Uterus (tissue), 4 donors: ENCODE measurements around the gene GNPDA2. TPM values are rescaled to one million over a fixed set of nuclear protein-coding genes. Genes with fewer than 3 reads are reported as not detected.

Experiments
- DNase-seq, 2 donors: peaks; one replicate each; pipeline ENCODE4 v3.0.0-alpha.2; 2019 to 2020
- H3K27ac ChIP-seq, 2 donors: fragments of 200-600 bp; sonication (generic); 1 replicate in 1 of 2; 2 replicates in 1 of 2; pipeline ENCODE4 v1.5.1; 2016 to 2018
- H3K27me3 ChIP-seq, 2 donors: fragments of 200-600 bp; sonication (generic); one replicate each; pipeline ENCODE4 v1.5.1; 2018 to 2019; ENCODE audit warnings: control low read depth in 1 of 2
- H3K36me3 ChIP-seq, 2 donors: fragments of 200-600 bp; sonication (generic); one replicate each; pipeline ENCODE4 v1.5.1; 2019; ENCODE audit warnings: control low read depth in 1 of 2
- H3K4me1 ChIP-seq, 2 donors: fragments of 200-600 bp; sonication (generic); one replicate each; pipeline ENCODE4 v1.5.1; 2018 to 2019; ENCODE audit warnings: control low read depth in 1 of 2
- H3K4me3 ChIP-seq, 2 donors: fragments of 200-600 bp; sonication (generic); 1 replicate in 1 of 2; 2 replicates in 1 of 2; pipeline ENCODE4 v1.5.1; 2018 to 2019; ENCODE audit warnings: mild to moderate bottlenecking in 1 of 2
- H3K9me3 ChIP-seq, 2 donors: fragments of 200-600 bp; sonication (generic); one replicate each; pipeline ENCODE4 v1.5.1; 2019; ENCODE audit warnings: control low read depth in 1 of 2
- CTCF ChIP-seq, 4 experiments: fragments of 200-600 bp in 2 of 4; fragments of 450-650 bp in 2 of 4; sonication (generic) in 2 of 4; IDR thresholded peaks; one replicate each; pipeline ENCODE4 v1.5.1; 2016 to 2019; ENCODE audit warnings: antibody characterized with exemption in 4 of 4, mild to moderate bottlenecking in 2 of 4, moderate library complexity in 1 of 4
- POLR2A ChIP-seq, 2 donors: fragments of 450-650 bp; IDR thresholded peaks; one replicate each; pipeline ENCODE4 v1.6.1; 2016; ENCODE audit warnings: antibody characterized with exemption in 2 of 2, mild to moderate bottlenecking in 1 of 2, moderate library complexity in 1 of 2
- intact Hi-C: fragments of 100-400 bp; cut with DNase I; formaldehyde crosslinking; loops from one replicate; pipeline ENCODE4 v1.15.1; 2023; ENCODE audit warnings: low total_unique reads
- total RNA-seq, 4 donors: library from RNA; depleted of rRNA in 3 of 4; stranded (reverse); fragments of >200 nt in 3 of 4; gene quantifications; one replicate each; pipeline versions ENCODE4 v1.1.0 to v1.2.4, GENCODE V29; 2014 to 2023
- donor health status: DM: yes; HTN: yes; CAD: no.

The GNPDA2 gene
- total RNA-seq, 4 donors from 2014 or later = 5.9 to 53.6 (median 22.5) TPM

GRCh38 chr4:44700427-44700826 is 25.9 kb downstream of the GNPDA2 start:
- intact Hi-C loops = no loop called here
- H3K27ac ChIP-seq = no peak overlapping the region
- no peaks in the 10 kb centered on the region for H3K36me3 ChIP-seq
- TF ChIP-seq CTCF (IDR thresholded peaks at IDR 0.05) (no peak), POLR2A (IDR thresholded peaks at IDR 0.05) (no peak)
- no peaks in the 10 kb centered on the region for H3K27me3 ChIP-seq
- H3K4me3 ChIP-seq = no peak overlapping the region
- H3K4me1 ChIP-seq = no peaks in the 10 kb centered on the region
- DNase-seq = no peak
- no peaks in the 10 kb centered on the region for H3K9me3 ChIP-seq

GRCh38 chr4:44684648-44685047 is 41.7 kb downstream of the GNPDA2 start:
- intact Hi-C loops = no loop called here
- no peaks in the 10 kb centered on the region for H3K36me3 ChIP-seq

GRCh38 chr4:44679060-44679459 is 47.3 kb downstream of the GNPDA2 start:
- H3K4me3 ChIP-seq = peak overlapping the region; percentile 48 to 73
- H3K4me1 ChIP-seq = peaks cover 0 to 5% of the 10 kb centered on the region in 2 donors
- peak overlapping the region; percentile 83 to 84 for H3K27ac ChIP-seq
- intact Hi-C loops = no loop called here
- H3K36me3 ChIP-seq = no peaks in the 10 kb centered on the region
- no peak for DNase-seq
- TF ChIP-seq POLR2A (IDR thresholded peaks at IDR 0.05) = no peak
- no peaks in the 10 kb centered on the region for H3K27me3 ChIP-seq
- no peaks in the 10 kb centered on the region for H3K9me3 ChIP-seq

More at GRCh38 chr4:44684648-44685047, 41.7 kb downstream of the GNPDA2 start:
- Histone ChIP-seq H3K27me3 (no peaks in the 10 kb centered on the region), H3K4me3 (no peak overlapping the region), H3K4me1 (peaks cover 0 to 5% of the 10 kb centered on the region in 2 donors), H3K9me3 (no peaks in the 10 kb centered on the region), H3K27ac (no peak overlapping the region)
- no peak for DNase-seq
- TF ChIP-seq POLR2A (IDR thresholded peaks at IDR 0.05) = no peak

- Histone ChIP-seq H3K27me3 (no peaks in the 10 kb centered on the region), H3K36me3 (no peaks in the 10 kb centered on the region), H3K9me3 (no peaks in the 10 kb centered on the region), H3K4me1 (peaks cover 0 to 5% of the 10 kb centered on the region in 2 donors), H3K27ac (peak within 1 kb of the TSS; percentile 83 to 84), H3K4me3 (peak within 1 kb of the TSS; percentile 48 to 73)
- intact Hi-C loops = no loop called here
- TF ChIP-seq CTCF (IDR thresholded peaks at IDR 0.05) (no peak), POLR2A (IDR thresholded peaks at IDR 0.05) (peak in 1 of 2 donors; percentile 47)
- DNase-seq = peak; percentile 82 to 86
Measured at GRCh38 chr4:44678094-44679041, 48.0 kb downstream of the GNPDA2 start, which contains the start of gene GUF1. Gene GUF1, plus strand, starts transcription at chr4:44678420. Its CDS starts 203 bp downstream, at chr4:44678623.

- no peak overlapping the region for H3K27ac ChIP-seq
- no peak for DNase-seq
- H3K4me3 ChIP-seq = no peak overlapping the region
- no peaks in the 10 kb centered on the region for H3K27me3 ChIP-seq
- intact Hi-C loops = no loop called here
- H3K9me3 ChIP-seq = no peaks in the 10 kb centered on the region
- no peak for TF ChIP-seq CTCF (IDR thresholded peaks at IDR 0.05)
- no peak for TF ChIP-seq POLR2A (IDR thresholded peaks at IDR 0.05)
- no peaks in the 10 kb centered on the region for H3K36me3 ChIP-seq
- peaks cover 0 to 5% of the 10 kb centered on the region in 2 donors for H3K4me1 ChIP-seq
Measured at GRCh38 chr4:44675366-44675765, 51.0 kb downstream of the GNPDA2 start.

GRCh38 chr4:44674471-44674870 is 51.9 kb downstream of the GNPDA2 start:
- intact Hi-C loops = no loop called here
- TF ChIP-seq POLR2A (IDR thresholded peaks at IDR 0.05) (no peak), CTCF (IDR thresholded peaks at IDR 0.05) (no peak)

More at GRCh38 chr4:44674471-44674870, 51.9 kb downstream of the GNPDA2 start:
- Histone ChIP-seq H3K27ac (no peak overlapping the region), H3K27me3 (no peaks in the 10 kb centered on the region), H3K9me3 (no peaks in the 10 kb centered on the region), H3K36me3 (no peaks in the 10 kb centered on the region), H3K4me3 (no peak overlapping the region), H3K4me1 (no peaks in the 10 kb centered on the region)
- DNase-seq = no peak
